Measurements from ENCODE around the gene CBS.
"Not testable (repeated sequence)": the region's sequence is repeated elsewhere in the genome, so short reads cannot be mapped to it uniquely, and the experiment has no call there.

The CBS gene

DNA sequence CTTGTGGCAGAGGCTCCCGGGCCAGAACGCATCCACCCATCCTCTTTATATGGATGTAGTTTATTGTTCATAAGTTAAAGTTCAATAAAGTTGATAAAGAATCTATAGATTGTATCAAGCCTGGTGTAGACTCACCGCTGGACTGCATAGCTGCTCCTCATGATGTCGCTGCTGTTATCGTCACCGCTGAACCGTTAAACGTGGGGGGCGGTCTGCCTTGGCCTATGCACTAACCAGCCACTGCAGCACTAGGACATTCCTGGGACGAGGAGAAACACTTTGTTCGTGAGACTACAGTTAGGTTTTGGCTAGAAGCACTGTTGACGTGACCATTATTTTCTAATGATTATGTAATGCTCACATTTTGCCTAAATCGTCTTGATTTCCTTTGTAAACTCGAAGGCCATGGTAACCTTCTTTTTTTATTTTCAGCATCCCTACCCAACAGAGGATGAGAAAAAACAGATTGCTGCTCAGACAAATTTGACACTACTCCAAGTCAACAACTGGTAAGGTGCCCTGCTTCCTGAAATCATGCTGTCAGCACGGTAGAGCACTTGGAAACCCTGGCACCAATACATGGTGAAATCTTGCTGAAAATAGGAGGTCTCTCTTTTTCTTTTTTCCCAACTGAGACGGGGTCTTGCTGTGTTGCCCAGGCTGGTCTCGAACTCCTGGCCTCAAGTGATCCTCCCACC is 51.0 kb downstream of the CBS start:
- no peak for DNase-seq (ENCODE audit: low read depth in 2 of 2)

DNA sequence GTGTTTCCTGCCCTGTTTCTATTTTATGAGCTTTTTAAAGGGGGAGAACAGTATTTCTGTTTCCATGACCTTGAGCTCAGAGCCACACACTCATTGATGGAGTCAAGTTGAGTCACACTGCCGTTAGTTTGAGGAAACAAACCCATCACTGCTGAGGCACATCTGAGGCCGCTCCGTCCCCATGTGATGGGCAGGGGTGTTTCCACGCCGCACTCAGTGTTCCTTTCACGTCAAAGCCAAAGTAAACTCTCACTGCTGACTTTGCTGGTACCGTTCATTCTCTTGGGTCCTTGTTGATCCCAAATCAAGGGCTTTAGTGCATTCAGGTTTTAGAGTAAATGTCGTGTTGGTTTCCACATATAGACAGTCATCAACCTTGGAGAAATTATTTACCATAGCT is 52.5 kb downstream of the CBS start:
- DNase-seq (ENCODE audit: low read depth in 2 of 2), result no peak

DNA sequence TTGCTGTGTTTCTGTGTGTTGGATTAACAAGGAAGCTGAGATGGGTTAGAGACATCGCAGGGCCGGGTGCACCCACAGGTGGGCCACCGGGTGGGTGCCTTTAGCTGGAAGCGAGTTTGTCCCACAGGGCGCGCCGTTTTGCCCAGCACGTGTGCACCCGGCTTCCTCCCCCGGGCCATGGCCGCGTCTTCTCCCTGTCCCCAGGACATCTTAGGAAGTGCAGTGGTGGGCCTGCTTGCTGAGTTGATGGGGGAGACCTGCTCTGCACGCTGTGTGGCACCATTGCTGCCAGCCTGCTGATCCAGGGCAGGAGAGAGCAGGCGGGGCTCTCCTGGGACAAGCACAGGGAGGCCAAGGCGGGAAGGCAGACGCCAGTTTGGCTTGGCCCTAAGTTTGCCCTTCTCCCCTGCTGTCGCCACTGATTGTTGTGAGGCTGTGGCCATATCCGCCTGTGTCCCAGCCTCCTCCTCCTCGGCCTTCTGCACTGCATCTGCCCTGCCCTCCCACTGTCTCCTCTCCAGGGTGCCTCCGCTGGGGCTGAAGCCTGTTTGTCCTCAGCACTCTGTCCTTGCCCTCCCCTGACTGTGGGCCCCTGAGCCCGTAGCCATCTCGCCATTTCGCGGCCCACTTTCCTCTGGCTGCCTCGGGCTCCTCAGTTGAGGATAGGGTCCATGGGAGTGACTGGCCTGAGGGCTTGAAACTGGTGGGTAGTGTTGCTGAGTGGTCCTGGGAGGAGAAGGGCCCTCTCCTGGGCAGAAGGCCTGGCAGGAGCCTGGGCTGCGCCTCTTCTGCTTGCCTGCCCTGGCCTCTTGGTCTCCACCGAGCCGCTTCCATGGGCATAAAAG is 53.7 kb downstream of the CBS start:
- no peak for DNase-seq (ENCODE audit: low read depth in 2 of 2)

DNA sequence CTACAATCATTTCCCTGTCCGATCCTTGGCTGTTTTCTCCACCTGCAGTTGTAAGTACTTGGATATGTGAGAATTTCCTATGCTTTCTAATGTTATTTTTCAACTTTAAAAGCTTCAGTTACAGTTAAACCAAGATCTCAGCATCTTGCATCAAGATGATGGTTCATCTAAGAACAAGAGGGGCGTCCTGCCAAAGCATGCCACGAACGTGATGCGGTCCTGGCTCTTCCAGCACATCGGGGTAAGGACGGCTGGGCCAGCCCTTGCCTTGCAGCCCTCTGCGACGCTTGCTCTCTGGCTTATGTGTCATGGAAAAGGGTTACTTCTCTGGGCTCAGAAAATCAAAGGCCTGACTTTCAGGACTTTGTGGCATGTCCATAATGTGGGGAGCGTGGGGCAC is 54.4 kb downstream of the CBS start:
- no peak for DNase-seq (ENCODE audit: low read depth in 2 of 2)

DNA sequence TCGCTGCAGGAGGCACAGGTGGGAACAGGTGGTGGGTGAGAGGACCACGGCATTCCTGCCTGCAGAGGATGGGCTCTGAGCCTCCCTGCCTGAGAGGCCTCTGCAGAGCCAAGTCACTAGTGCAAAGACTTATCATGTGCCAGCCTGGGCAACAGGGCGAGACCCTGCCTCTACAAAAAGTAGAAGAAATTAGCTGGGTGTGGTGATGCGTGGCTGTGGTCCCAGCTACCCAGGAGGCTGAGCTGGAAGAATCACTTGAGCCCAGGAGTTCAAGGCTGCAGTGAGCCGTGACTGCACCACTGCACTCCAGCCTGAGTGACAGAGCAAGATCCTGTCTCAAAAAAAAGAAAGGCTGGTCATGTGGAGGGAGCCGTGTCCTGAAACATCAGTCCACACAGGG is 54.9 kb downstream of the CBS start:
- DNase-seq (ENCODE audit: low read depth in 2 of 2), result no peak

DNA sequence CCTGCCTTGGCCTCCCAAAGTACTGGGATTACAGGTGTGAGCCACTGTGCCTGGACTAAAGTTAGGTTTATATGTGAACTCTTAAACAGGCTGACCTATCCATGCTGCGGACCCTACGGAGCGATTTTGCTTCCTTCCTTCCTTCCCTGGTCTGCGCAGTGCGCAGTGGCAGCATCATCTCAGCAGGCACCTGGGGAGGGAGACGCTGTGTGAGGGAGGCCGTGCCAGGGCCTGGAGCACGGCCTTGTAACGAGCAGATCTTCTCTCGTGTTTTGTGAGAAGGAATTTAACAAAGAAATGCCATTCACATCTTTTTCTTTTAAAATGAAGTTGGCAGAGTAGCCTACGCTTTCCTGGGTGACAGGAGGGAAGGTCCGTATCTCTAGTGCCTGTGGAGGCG is 55.5 kb downstream of the CBS start:
- no peak for DNase-seq (ENCODE audit: low read depth in 2 of 2)

DNA sequence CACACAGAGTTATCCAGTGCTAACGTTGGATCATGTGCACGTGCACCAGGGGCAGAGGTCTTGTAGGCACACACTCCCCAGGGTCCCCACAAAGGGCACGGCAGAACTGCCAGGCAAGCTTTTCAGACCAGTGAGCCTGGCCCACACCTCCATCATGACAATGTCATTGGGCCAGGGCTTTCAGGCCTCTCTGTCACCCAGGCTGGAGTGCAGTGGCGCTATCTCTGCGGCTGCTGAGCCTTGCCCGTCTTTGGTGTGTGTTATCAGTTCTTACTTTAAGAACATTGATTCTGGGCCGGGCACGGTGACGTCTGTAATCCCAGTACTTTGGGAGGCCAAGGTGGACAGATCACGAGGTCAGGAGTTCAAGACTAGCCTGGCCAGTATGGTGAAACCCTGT is 57.1 kb downstream of the CBS start:
- no peak for DNase-seq (ENCODE audit: low read depth in 2 of 2)

DNA sequence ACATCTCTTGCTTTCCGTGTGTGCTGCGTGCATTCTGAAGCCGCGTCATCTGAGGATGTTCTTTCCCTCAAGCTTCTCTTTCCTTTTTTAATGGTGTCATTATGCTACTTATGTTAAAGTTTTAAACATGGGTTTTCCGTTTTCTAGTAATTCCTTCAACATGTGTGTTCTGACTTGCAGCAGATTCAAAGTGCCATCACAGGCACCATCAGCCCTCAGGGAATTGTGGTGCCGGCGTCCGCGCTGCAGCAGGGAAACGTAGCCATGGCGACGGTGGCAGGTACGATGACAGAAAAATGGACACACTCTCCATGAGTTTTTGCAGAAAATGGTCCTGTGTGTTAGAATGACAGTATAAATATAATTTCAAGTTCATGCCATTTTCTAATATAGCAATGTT is 58.9 kb downstream of the CBS start:
- no peak for DNase-seq (ENCODE audit: low read depth in 2 of 2)

DNA sequence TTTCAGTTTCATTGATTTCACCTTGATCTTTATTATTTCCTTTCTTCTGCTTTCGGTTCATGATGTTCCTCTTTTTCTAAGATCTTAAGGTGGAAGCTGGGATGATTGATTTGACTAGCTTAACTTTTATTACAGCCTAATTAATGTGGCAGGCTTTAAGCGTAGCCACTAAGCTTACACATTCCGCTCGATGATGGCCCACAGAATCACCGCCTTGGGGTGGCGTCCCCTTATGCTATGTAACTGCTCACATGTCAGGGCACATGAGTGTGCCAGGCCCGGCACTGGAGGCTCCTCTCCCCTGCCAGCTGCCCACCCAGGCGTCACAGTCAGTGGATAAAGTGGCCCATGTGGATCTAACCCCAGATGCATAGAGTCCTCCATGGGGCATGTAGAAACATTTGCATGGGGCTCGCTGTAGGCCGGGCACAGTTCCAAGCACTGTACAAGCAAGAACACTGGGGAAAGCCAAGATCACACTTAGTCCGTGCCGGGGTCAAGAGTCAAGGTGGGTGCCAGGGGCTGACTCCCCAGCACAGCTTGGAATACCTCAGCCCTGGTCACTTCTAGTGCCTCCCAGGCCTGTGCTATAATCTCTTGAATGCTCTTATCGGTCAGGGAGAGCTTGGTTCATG is 59.6 kb downstream of the CBS start:
- no peak for DNase-seq (ENCODE audit: low read depth in 2 of 2)

DNA sequence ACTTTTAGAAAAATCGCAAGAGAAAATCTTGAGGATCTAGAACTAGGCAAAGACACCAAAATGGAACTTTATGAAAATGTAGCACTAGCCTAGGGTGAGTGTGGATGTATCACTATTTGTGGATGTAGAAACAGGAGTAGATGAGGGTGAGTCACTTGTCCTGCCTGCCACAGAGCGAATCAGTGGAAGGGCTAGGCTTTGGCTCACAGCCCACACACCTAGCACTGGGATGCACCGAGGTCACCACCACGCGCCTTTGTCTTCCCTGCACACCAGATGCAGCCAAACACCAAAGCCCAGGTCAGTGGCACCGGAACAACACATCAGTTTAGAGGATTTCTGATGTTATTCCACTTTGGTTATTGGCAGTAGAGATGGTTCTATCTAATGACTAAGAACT is 63.0 kb downstream of the CBS start:
- no peak for DNase-seq (ENCODE audit: low read depth in 2 of 2)

DNA sequence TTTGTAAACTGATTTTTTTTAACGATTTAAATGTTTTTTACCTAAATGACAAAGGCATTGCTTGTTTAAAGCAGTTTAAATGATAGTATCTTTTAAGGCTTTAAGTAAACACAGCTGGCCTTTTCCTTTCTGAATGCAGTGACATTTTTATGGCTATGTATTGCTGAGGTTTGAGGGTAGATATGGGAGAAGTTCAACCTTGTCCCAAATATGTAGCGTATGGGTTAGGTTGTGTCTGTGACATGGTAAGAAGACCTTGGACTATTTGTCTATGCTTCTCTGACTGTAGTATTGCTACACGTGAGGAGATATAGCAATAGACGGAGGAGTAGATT is 68.8 kb downstream of the CBS start:
- DNase-seq (ENCODE audit: low read depth in 2 of 2), result no peak

DNA sequence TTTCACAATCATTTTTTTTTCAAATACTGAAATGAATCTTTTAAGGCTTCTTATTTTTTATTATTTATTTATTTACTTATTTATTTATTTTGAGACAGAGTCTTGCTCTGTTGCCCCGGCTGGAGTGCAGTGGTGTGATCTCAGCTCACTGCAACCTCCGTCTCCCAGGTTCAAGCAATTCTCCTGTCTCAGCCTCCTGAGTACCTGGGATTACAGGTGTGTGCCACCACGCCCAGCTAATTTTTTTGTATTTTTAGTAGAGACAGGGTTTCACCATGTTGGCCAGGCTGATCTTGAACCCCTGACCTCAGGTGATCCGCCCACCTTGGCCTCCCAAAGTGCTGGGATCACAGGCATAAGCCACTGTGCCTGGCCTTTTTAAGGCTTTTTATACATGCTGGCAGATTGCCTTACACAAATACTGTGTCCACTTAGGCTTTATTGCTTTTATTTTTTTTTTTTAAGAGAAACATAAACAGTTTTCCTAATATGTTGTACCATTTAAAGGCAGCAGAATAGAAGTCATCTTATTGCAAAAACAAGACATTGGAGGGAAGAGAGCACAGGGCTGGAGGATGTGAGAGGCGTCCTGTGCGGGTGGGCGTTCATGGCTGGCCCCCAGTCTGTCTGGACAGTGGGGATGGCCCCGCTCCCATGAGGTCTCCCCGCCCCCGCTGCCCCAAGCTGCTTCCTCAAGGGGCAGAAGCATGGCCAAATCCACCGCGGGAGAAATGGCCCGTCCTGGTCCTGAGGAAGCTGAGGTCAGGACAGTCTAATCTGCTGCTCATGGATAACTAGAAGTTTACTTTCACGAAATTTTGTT is 69.4 kb downstream of the CBS start:
- not testable (repeated sequence) for DNase-seq (ENCODE audit: low read depth in 2 of 2)

DNA sequence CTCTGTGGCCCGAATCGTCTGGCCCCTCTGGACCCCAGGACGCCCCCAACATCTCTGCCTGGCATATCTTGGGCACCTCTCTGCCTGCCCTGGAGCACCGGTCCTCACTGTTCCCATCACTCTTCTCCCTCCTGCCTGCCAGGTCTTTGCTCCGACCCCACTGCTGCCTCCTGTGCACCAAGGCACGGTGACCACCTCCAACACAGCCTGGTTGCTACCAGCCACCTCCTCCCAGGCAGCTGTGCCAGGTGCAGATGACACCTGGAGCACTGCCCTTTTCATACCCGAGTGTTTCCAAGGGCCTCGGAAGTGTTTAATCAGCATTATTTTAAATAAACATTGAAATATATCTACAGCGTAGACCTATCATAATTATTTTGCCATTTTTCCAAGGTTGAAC is 70.0 kb downstream of the CBS start:
- no peak for DNase-seq (ENCODE audit: low read depth in 2 of 2)

DNA sequence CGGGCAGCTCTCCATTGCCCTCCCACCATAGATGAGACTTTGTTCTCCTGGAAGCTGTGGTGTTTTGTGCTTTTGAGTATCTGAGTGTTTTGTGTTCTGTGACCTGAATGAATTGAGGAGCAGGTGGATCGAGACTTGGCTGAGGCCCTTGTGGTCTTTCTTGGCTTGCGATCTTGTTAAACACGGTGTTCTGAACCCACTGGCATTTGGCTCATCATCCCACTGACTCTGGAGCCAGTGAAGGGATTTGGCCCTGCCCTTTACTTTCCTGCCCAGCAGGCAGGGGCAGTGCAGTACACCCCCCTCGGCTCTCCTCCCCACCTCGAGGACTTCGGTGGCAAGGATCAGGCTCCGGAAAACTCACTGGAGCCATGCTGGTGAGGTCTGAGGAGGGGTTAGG is 70.7 kb downstream of the CBS start:
- no peak for DNase-seq (ENCODE audit: low read depth in 2 of 2)

Data from stimulated activated CD8-positive, alpha-beta memory T cell treated with anti-CD3 and anti-CD28 coated beads, Interleukin-2, amount 100 ng/mL, for 48 hours (primary cell).